K562 (cell line): ENCODE results near the gene OR52E2. TPM values are rescaled to one million over a fixed set of nuclear protein-coding genes. Genes with fewer than 3 reads are reported as not detected.
A peak's percentile ranks its signal among the peaks of the same experiment; 100 is the strongest.

Source experiments
- CHD1 ChIP-seq: fragments of 200-600 bp; sonication (generic); IDR thresholded peaks from one replicate; pipeline ENCODE4 v1.6.1; 2012; ENCODE audit warnings: mild to moderate bottlenecking, moderate library complexity, low read length, inconsistent platforms
- E2F5 ChIP-seq: sonication (generic); formaldehyde crosslinking; IDR thresholded peaks from 2 replicates; pipeline ENCODE4 v1.8.0; 2022; ENCODE audit warnings: mild to moderate bottlenecking, missing genetic modification reagents
- GATAD2A ChIP-seq: fragments of 450-650 bp; IDR thresholded peaks from 2 replicates; pipeline ENCODE4 v1.6.1; 2017
- JUND ChIP-seq, 2 experiments: IDR thresholded peaks; 2 replicates in 1 of 2; 3 replicates in 1 of 2; pipeline ENCODE4 v1.6.1; 2011; ENCODE audit warnings: borderline replicate concordance in 2 of 2, low read depth in 2 of 2, low read length in 2 of 2, improper control_type of control experiment in 1 of 2, missing biosample characterization in 1 of 2, missing genetic modification characterization in 1 of 2, missing genetic modification reagents in 1 of 2
- MAFF ChIP-seq: IDR thresholded peaks from 2 replicates; pipeline ENCODE4 v1.6.1; 2012; ENCODE audit warnings: low read length, improper control_type of control experiment
- MCM7 ChIP-seq, 2 experiments: fragments of 450-650 bp; IDR thresholded peaks; 2 replicates each; pipeline ENCODE4 v1.6.1; 2016 to 2018
- NFE2 ChIP-seq: IDR thresholded peaks from 2 replicates; pipeline ENCODE4 v1.6.1; 2014; ENCODE audit warnings: antibody characterized with exemption, low read depth
- REST ChIP-seq, 2 experiments: fragments of 450-650 bp; formaldehyde crosslinking in 1 of 2; IDR thresholded peaks; 2 replicates each; pipeline versions ENCODE4 v1.4.0 to v1.6.1; 2014 to 2020; ENCODE audit warnings: mild to moderate bottlenecking in 2 of 2, borderline replicate concordance in 1 of 2, low read depth in 1 of 2
- SMAD3 ChIP-seq: fragments of 450-650 bp; formaldehyde crosslinking; conservative IDR thresholded peaks from 2 replicates; pipeline ENCODE4 v1.4.0; 2020; ENCODE audit warnings: mild to moderate bottlenecking
- SMARCC2 ChIP-seq: fragments of 450-650 bp; IDR thresholded peaks from 2 replicates; pipeline ENCODE4 v1.6.1; 2017; ENCODE audit warnings: antibody characterized with exemption, moderate library complexity, mild to moderate bottlenecking, low read depth
- SOX6 ChIP-seq: fragments of 450-650 bp; IDR thresholded peaks from 2 replicates; pipeline ENCODE4 v1.6.1; 2014; ENCODE audit warnings: mild to moderate bottlenecking
- TAF1 ChIP-seq: IDR thresholded peaks from 2 replicates; pipeline ENCODE4 v1.6.1; 2011; ENCODE audit warnings: mild to moderate bottlenecking, low read length, moderate library complexity; ENCODE audit not compliant: insufficient read depth, control insufficient read depth, severe bottlenecking; ENCODE audit errors: extremely low read depth
- TRIM24 ChIP-seq, 2 experiments: fragments of 450-650 bp; IDR thresholded peaks; 2 replicates each; pipeline ENCODE4 v1.6.1; 2016
- TRIM25 ChIP-seq: fragments of 450-650 bp; IDR thresholded peaks from 2 replicates; pipeline ENCODE4 v1.7.0; 2016; ENCODE audit warnings: borderline replicate concordance
- ZBTB2 ChIP-seq: fragments of 450-650 bp; IDR thresholded peaks from 2 replicates; pipeline ENCODE4 v1.6.1; 2016; ENCODE audit warnings: antibody characterized with exemption
- ZNF778 ChIP-seq: fragments of 450-650 bp; formaldehyde crosslinking; IDR thresholded peaks from 2 replicates; pipeline ENCODE4 v1.4.0; 2020; ENCODE audit warnings: mild to moderate bottlenecking, moderate library complexity
- polyA plus RNA-seq, 8 experiments: library from polyadenylated mRNA; depleted of rRNA in 4 of 8; stranded (reverse) in 5 of 8; unstranded in 3 of 8; fragments of >200 nt; fragmentation: Nextera tagmentation in 2 of 8; fragmentation: Illumina TruSeq in 1 of 8; extraction: Ambion mirVana in 2 of 8; extraction: Trizol in 1 of 8; gene quantifications; 2 replicates each; pipeline versions ENCODE4 v1.2.1 to v1.2.3, GENCODE V29; 2011 to 2014; ENCODE audit warnings: inconsistent platforms in 1 of 8, missing spikeins in 1 of 8
- total RNA-seq, 7 experiments: library from RNA; depleted of rRNA in 6 of 7; stranded (reverse); fragments of >200 nt in 6 of 7; fragmentation: Illumina TruSeq in 2 of 7; extraction: Trizol in 2 of 7; gene quantifications; 2 replicates each; pipeline versions ENCODE4 v1.2.1 to v1.2.3, GENCODE V29; 2011 to 2021; ENCODE audit warnings: low replicate concordance in 1 of 7

The OR52E2 gene
- total and polyA plus RNA-seq, 9 of the 15 experiments (the other 6 are each of a cell fraction or from before 2014, with no cell fraction given): not detected

GRCh38 chr11:5107285-5107684 is 47.9 kb upstream of the OR52E2 start (continued):
- no peak for TF ChIP-seq REST (IDR thresholded peaks at IDR 0.05; ENCODE audit: borderline replicate concordance)
- TF ChIP-seq REST (CRISPR knock-in tag; IDR thresholded peaks at IDR 0.05; ENCODE audit: low read depth): no peak
- no peak for TF ChIP-seq MCM7 (IDR thresholded peaks at IDR 0.05)
- no peak for TF ChIP-seq TAF1
- TF ChIP-seq TRIM25: no peak
- no peak for TF ChIP-seq E2F5 (CRISPR knock-in tag)
- 0 out of 2 replicates have a peak, but pooled peaks have one; percentile 18 for TF ChIP-seq GATAD2A
- no peak for TF ChIP-seq CHD1
- 0 out of 2 replicates have a peak, but pooled peaks have one; percentile 49 for TF ChIP-seq ZBTB2
- TF ChIP-seq TRIM24 (IDR thresholded peaks at IDR 0.05): peak; percentile 28 to 75; a peak in 3 of 4 replicates
- no peak for TF ChIP-seq ZNF778 (CRISPR knock-in tag)
- TF ChIP-seq MAFF: 0 out of 2 replicates have a peak, but pooled peaks have one; percentile 19
- TF ChIP-seq SMAD3 (CRISPR knock-in tag): no peak
- peak; percentile 95 for TF ChIP-seq SOX6
- TF ChIP-seq SMARCC2: peak; percentile 53; the same call in 1 of the 2 replicates
- peak; percentile 59 for TF ChIP-seq NFE2
- TF ChIP-seq JUND (IDR thresholded peaks at IDR 0.05; ENCODE audit: borderline replicate concordance, low read depth, low read length): peak; percentile 92
- TF ChIP-seq JUND (tag; IDR thresholded peaks at IDR 0.05; ENCODE audit: borderline replicate concordance, low read depth, low read length): peak; percentile 93
